K562 (cell line): ENCODE data around the gene TAL1. TPM values are rescaled to one million over a fixed set of nuclear protein-coding genes. Genes with fewer than 3 reads are reported as not detected.
A peak's percentile ranks its signal among the peaks of the same experiment; 100 is the strongest.

Source experiments
- ARHGAP35 ChIP-seq: fragments of 450-650 bp; IDR thresholded peaks from 2 replicates; pipeline ENCODE4 v1.6.1; 2018; ENCODE audit not compliant: partially characterized antibody
- BRCA1 ChIP-seq, 2 experiments: fragments of 450-650 bp in 1 of 2; sonication (generic) in 1 of 2; formaldehyde crosslinking in 1 of 2; IDR thresholded peaks; 2 replicates each; pipeline versions ENCODE4 v1.5.0 to v1.6.1; 2017 to 2020; ENCODE audit warnings: mild to moderate bottlenecking in 1 of 2, missing genetic modification reagents in 1 of 2
- CXXC5 ChIP-seq: fragments of 250-450 bp; sonication (Bioruptor Pico); IDR thresholded peaks from 2 replicates; pipeline ENCODE4 v1.8.0; 2022; ENCODE audit warnings: inconsistent platforms, mild to moderate bottlenecking, moderate library complexity
- E2F6 ChIP-seq, 2 experiments: IDR thresholded peaks; 2 replicates each; pipeline ENCODE4 v1.6.1; 2011; ENCODE audit warnings: borderline replicate concordance in 1 of 2, control low read depth in 1 of 2, low read depth in 1 of 2, low read length in 1 of 2, mild to moderate bottlenecking in 1 of 2, mixed read lengths in 1 of 2, moderate library complexity in 1 of 2; ENCODE audit not compliant: insufficient read depth in 1 of 2, insufficient read length in 1 of 2, poor library complexity in 1 of 2, severe bottlenecking in 1 of 2; ENCODE audit errors: extremely low read depth in 1 of 2
- HMG20A ChIP-seq: fragments of 450-650 bp; formaldehyde crosslinking; conservative IDR thresholded peaks from 2 replicates; pipeline ENCODE4 v1.4.0; 2020; ENCODE audit warnings: mild to moderate bottlenecking, mixed read lengths
- IRF9 ChIP-seq: fragments of 450-650 bp; IDR thresholded peaks from 2 replicates; pipeline ENCODE4 v1.6.1; 2016; ENCODE audit warnings: missing biosample characterization, missing genetic modification characterization
- L3MBTL2 ChIP-seq: fragments of 450-650 bp; IDR thresholded peaks from 2 replicates; pipeline ENCODE4 v1.6.1; 2016; ENCODE audit warnings: mild to moderate bottlenecking, moderate library complexity
- LEF1 ChIP-seq: fragments of 450-650 bp; IDR thresholded peaks from 2 replicates; pipeline ENCODE4 v1.6.1; 2016; ENCODE audit warnings: mild to moderate bottlenecking
- NFXL1 ChIP-seq: fragments of 450-650 bp; formaldehyde crosslinking; IDR thresholded peaks from 2 replicates; pipeline ENCODE4 v1.4.0; 2021; ENCODE audit warnings: mild to moderate bottlenecking
- PHF21A ChIP-seq: fragments of 450-650 bp; IDR thresholded peaks from 2 replicates; pipeline ENCODE4 v1.6.1; 2017; ENCODE audit warnings: low read depth, borderline replicate concordance
- PHF8 ChIP-seq: fragments of 200-600 bp; sonication (generic); IDR thresholded peaks from 2 replicates; pipeline ENCODE4 v1.6.1; 2012; ENCODE audit warnings: mixed run types, mild to moderate bottlenecking, inconsistent platforms, low read length, moderate library complexity, borderline replicate concordance
- POLR3A ChIP-seq: IDR thresholded peaks from 2 replicates; pipeline ENCODE4 v1.6.1; 2011; ENCODE audit warnings: borderline replicate concordance, mild to moderate bottlenecking, moderate library complexity; ENCODE audit not compliant: insufficient read length, insufficient read depth; ENCODE audit errors: extremely low read depth
- RFX7 ChIP-seq: fragments of 250-450 bp; sonication (Bioruptor Pico); IDR thresholded peaks from 2 replicates; pipeline ENCODE4 v1.5.1; 2021; ENCODE audit warnings: mild to moderate bottlenecking
- SOX6 ChIP-seq: fragments of 450-650 bp; IDR thresholded peaks from 2 replicates; pipeline ENCODE4 v1.6.1; 2014; ENCODE audit warnings: mild to moderate bottlenecking
- TAF7 ChIP-seq: fragments of 450-650 bp; IDR thresholded peaks from 2 replicates; pipeline ENCODE4 v1.6.1; 2016; ENCODE audit warnings: missing genetic modification characterization, missing compliant biosample characterization
- TBL1XR1 ChIP-seq, 2 experiments: IDR thresholded peaks; 2 replicates each; pipeline ENCODE4 v1.6.1; 2012; ENCODE audit warnings: improper control_type of control experiment in 2 of 2, low read length in 2 of 2, mild to moderate bottlenecking in 1 of 2
- WHSC1 ChIP-seq: IDR thresholded peaks from one replicate; pipeline ENCODE4 v1.6.1; 2012; ENCODE audit warnings: low read length, control low read depth, inconsistent platforms
- ZMIZ1 ChIP-seq, 2 experiments: fragments of 150-350 bp in 1 of 2; IDR thresholded peaks; 2 replicates each; pipeline ENCODE4 v1.6.1; 2012 to 2016; ENCODE audit warnings: low read depth in 2 of 2, low read length in 2 of 2, mild to moderate bottlenecking in 1 of 2, moderate library complexity in 1 of 2
- ZNF384 ChIP-seq: IDR thresholded peaks from 2 replicates; pipeline ENCODE4 v1.6.1; 2012; ENCODE audit warnings: low read depth, low read length, improper control_type of control experiment
- ZSCAN29 ChIP-seq: fragments of 450-650 bp; IDR thresholded peaks from 2 replicates; pipeline ENCODE4 v1.6.1; 2017
- polyA plus RNA-seq, 8 experiments: library from polyadenylated mRNA; depleted of rRNA in 4 of 8; stranded (reverse) in 5 of 8; unstranded in 3 of 8; fragments of >200 nt; fragmentation: Nextera tagmentation in 2 of 8; fragmentation: Illumina TruSeq in 1 of 8; extraction: Ambion mirVana in 2 of 8; extraction: Trizol in 1 of 8; gene quantifications; 2 replicates each; pipeline versions ENCODE4 v1.2.1 to v1.2.3, GENCODE V29; 2011 to 2014; ENCODE audit warnings: inconsistent platforms in 1 of 8, missing spikeins in 1 of 8
- total RNA-seq, 7 experiments: library from RNA; depleted of rRNA in 6 of 7; stranded (reverse); fragments of >200 nt in 6 of 7; fragmentation: Illumina TruSeq in 2 of 7; extraction: Trizol in 2 of 7; gene quantifications; 2 replicates each; pipeline versions ENCODE4 v1.2.1 to v1.2.3, GENCODE V29; 2011 to 2021; ENCODE audit warnings: low replicate concordance in 1 of 7
- TF ChIP-seq, protein P1 (sequence below): sonication (generic); formaldehyde crosslinking; IDR thresholded peaks from 2 replicates; pipeline ENCODE4 v1.8.1; 2023; ENCODE audit warnings: mild to moderate bottlenecking, missing genetic modification reagents

TAL1 gene
- total and polyA plus RNA-seq, 9 of the 15 experiments (the other 6 are each of a cell fraction or from before 2014, with no cell fraction given) = 18.5 to 106 (median 59.7) TPM

DNA sequence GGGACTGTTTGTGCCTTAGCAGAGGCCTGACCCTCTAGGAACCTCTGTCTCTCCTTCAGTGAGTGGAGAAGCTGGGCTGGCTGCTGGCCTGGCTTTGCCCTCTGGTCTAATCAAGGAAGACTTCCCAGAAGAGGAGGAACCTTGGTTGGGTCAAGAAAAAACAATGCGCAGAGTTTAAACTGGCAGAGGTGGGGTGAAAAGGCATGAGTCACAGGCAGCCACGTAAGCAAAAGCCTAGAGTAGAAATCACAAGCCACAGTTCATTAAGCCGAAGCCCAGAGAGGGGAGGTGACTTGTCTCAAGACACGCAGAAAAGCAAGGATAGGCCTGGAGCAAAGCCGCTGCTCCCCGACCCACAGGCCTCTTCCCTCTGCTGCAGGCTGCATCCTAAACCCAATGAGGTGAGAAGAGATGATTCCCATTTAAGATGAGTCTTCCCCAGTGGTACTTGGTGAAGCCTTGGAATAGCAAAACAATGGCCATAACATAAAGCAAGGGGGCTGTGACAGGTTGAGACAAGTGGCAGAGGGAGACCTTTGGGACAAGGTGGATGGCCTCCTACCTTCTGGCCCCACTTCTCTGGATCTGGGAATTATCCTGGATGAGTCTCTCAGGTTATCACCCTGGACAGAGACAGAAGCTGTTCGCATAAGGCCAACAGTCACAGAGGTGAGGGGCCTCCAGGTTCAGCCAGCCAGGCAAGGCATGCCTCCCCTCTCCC lies 49.9 kb downstream of the TAL1 start (continued):
- TF ChIP-seq ZMIZ1 (IDR thresholded peaks at IDR 0.05; ENCODE audit: low read depth in 2 of 2, low read length in 2 of 2) (no peak), L3MBTL2 (no peak; the same call in 1 of the 2 replicates), NFXL1 (CRISPR knock-in tag) (no peak), RFX7 (CRISPR knock-in tag) (no peak), ARHGAP35 (no peak), TBL1XR1 (IDR thresholded peaks at IDR 0.05; ENCODE audit: low read length in 2 of 2) (peak in 1 of 2 experiments; percentile 12; a peak in 1 of 4 replicates), IRF9 (tag) (no peak), ZNF384 (peak; percentile 63; the same call in 1 of the 2 replicates), HMG20A (CRISPR knock-in tag) (no peak), POLR3A (no peak), CXXC5 (peak; percentile 9; the same call in 1 of the 2 replicates), ZSCAN29 (peak; percentile 74; the same call in 1 of the 2 replicates), PHF21A (no peak), BRCA1 (IDR thresholded peaks at IDR 0.05) (no peak), BRCA1 (CRISPR knock-in tag; IDR thresholded peaks at IDR 0.05) (no peak), TAF7 (no peak), LEF1 (0 out of 2 replicates have a peak, but pooled peaks have one; percentile 24), WHSC1 (no peak), E2F6 (IDR thresholded peaks at IDR 0.05; ENCODE audit: borderline replicate concordance in 1 of 2, extremely low read depth in 1 of 2, insufficient read depth in 1 of 2, insufficient read length in 1 of 2, low read depth in 1 of 2, low read length in 1 of 2, poor library complexity in 1 of 2, severe bottlenecking in 1 of 2) (no peak), PHF8 (no peak; the same call in 1 of the 2 replicates), SOX6 (peak; percentile 63)
- TF ChIP-seq, protein P1, sequence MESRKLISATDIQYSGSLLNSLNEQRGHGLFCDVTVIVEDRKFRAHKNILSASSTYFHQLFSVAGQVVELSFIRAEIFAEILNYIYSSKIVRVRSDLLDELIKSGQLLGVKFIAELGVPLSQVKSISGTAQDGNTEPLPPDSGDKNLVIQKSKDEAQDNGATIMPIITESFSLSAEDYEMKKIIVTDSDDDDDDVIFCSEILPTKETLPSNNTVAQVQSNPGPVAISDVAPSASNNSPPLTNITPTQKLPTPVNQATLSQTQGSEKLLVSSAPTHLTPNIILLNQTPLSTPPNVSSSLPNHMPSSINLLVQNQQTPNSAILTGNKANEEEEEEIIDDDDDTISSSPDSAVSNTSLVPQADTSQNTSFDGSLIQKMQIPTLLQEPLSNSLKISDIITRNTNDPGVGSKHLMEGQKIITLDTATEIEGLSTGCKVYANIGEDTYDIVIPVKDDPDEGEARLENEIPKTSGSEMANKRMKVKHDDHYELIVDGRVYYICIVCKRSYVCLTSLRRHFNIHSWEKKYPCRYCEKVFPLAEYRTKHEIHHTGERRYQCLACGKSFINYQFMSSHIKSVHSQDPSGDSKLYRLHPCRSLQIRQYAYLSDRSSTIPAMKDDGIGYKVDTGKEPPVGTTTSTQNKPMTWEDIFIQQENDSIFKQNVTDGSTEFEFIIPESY (CRISPR knock-in tag) = no peak
